ENCODE measurements around the gene SEZ6.

DNA sequence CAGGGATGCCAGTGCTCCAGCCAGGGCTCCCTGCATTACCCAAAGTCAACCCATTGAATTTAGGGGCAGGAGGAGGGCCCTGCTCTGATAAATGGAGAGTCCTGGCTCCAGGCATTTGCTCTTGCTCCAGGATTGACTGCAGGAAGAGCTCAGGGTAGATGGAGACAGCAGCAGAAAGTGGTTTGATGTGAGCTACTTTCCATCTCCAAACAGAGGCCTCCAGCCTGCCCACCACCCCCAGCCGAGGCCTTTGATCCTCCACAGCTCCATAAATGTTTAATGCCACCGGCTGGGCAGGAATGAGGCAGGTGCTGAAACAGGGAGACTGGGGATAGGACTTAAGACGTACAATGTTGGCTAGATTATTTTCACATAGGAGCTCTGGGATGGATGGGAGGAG lies 4.3 kb upstream of the SEZ6 start:
- no peak for TF ChIP-seq CTCF (IDR thresholded peaks at IDR 0.05)
- TF ChIP-seq EZH2 (IDR thresholded peaks at IDR 0.05; ENCODE audit: borderline replicate concordance, insufficient read depth, low read depth, low read length, poor library complexity, severe bottlenecking): no peak
